K562 (cell line): ENCODE results near the gene PIGB. TPM values are rescaled to one million over a fixed set of nuclear protein-coding genes. Genes with fewer than 3 reads are reported as not detected.

Experiments used
- ATAC-seq: fragments of 200-7000 bp; cut with Tn5 transposase; 3 replicates; pipeline ENCODE4 v1.9.1; 2020; ENCODE audit warnings: moderate library complexity
- BruUV-seq: library from RNA; stranded (reverse); fragments of 400-500 nt; replicated peaks from 2 replicates; lab custom pipeline; 2021; lab: Mats Ljungman, UMichigan
- CTCF ChIA-PET: fragments of 300-600 bp; formaldehyde crosslinking; extraction: SDS; loops from one replicate; lab custom pipeline; 2021; ENCODE audit warnings: low intra/inter-chr PET ratio; lab: Yijun Ruan, JAX
- POLR2A ChIA-PET: fragments of 300-600, 350-650 bp; sonication (Branson Sonifier 250); formaldehyde crosslinking; extraction: SDS; loops from one replicate; lab custom pipeline; 2021; ENCODE audit warnings: antibody characterized with exemption, inconsistent platforms; lab: Yijun Ruan, JAX
- DNase-seq, 4 experiments: peaks; one replicate each; pipeline versions ENCODE4 v3.0.0 to v3.0.0-alpha.2; 2011 to 2018; ENCODE audit warnings: low spot score in 3 of 4, mixed read lengths in 3 of 4; ENCODE audit errors: extremely low read depth in 1 of 4
- FAIRE-seq: peaks from 2 replicates; lab custom pipeline; 2011; peaks lifted over from hg19 to GRCh38; lab: Jason Lieb, UNC
- H2AFZ ChIP-seq: 2 replicates; pipeline ENCODE4 v1.6.0; 2011; ENCODE audit warnings: low read depth, low read length, control low read depth, inconsistent platforms
- H3K27ac ChIP-seq: fragments of 200-600 bp; 3 replicates; pipeline ENCODE4 v1.8.0; 2011; ENCODE audit warnings: low read depth, mild to moderate bottlenecking, control low read depth, inconsistent platforms, low read length, moderate library complexity, mixed read lengths; ENCODE audit errors: extremely low read depth
- H3K27me3 ChIP-seq, 2 experiments: fragments of 300-600 bp in 1 of 2; 2 replicates in 1 of 2; 3 replicates in 1 of 2; pipeline versions ENCODE4 v1.6.0 to v1.8.0; 2011; ENCODE audit warnings: inconsistent platforms in 2 of 2, low read length in 2 of 2, mild to moderate bottlenecking in 1 of 2, mixed read lengths in 1 of 2, moderate library complexity in 1 of 2; ENCODE audit not compliant: control insufficient read depth in 2 of 2, insufficient read depth in 2 of 2
- H3K36me3 ChIP-seq: fragments of 300-600 bp; 3 replicates; pipeline ENCODE4 v1.8.0; 2011; ENCODE audit warnings: mild to moderate bottlenecking, low read length, inconsistent platforms; ENCODE audit not compliant: control insufficient read depth, insufficient read depth
- H3K4me1 ChIP-seq, 2 experiments: fragments of 200-600 bp in 1 of 2; replicated peaks in 1 of 2; 2 replicates in 1 of 2; 3 replicates in 1 of 2; pipeline versions ENCODE4 v1.5.1 to v1.8.0; 2011; ENCODE audit warnings: inconsistent platforms in 2 of 2, low read length in 2 of 2, mild to moderate bottlenecking in 1 of 2, mixed read lengths in 1 of 2, moderate library complexity in 1 of 2; ENCODE audit not compliant: control insufficient read depth in 2 of 2, insufficient read depth in 2 of 2
- H3K4me2 ChIP-seq: 2 replicates; pipeline ENCODE4 v1.6.1; 2011; ENCODE audit warnings: low read length, control low read depth, inconsistent platforms, mixed read lengths; ENCODE audit not compliant: insufficient read depth
- H3K4me3 ChIP-seq: fragments of 200-600 bp; sonication (generic), shearing (Covaris generic); 2 replicates; pipeline ENCODE4 v1.5.1; 2016; ENCODE audit warnings: control low read depth, inconsistent platforms
- H3K79me2 ChIP-seq: fragments of 200-600 bp; 3 replicates; pipeline ENCODE4 v1.8.0; 2011; ENCODE audit warnings: low read length, inconsistent platforms; ENCODE audit not compliant: control insufficient read depth, insufficient read depth
- H3K9ac ChIP-seq, 2 experiments: 2 replicates each; pipeline versions ENCODE4 v1.6.0 to v1.6.1; 2011; ENCODE audit warnings: low read depth in 2 of 2, low read length in 2 of 2, control low read depth in 1 of 2, inconsistent platforms in 1 of 2, mild to moderate bottlenecking in 1 of 2, mixed read lengths in 1 of 2; ENCODE audit not compliant: insufficient read depth in 1 of 2
- H3K9me1 ChIP-seq: one replicate; pipeline ENCODE4 v1.6.0; 2011; ENCODE audit warnings: inconsistent platforms, mild to moderate bottlenecking, low read length, moderate library complexity; ENCODE audit not compliant: control insufficient read depth, insufficient read depth
- H3K9me3 ChIP-seq: replicated peaks from 2 replicates; pipeline ENCODE4 v1.5.1; 2011; ENCODE audit warnings: low read depth, low read length, inconsistent platforms; ENCODE audit not compliant: control insufficient read depth, insufficient read depth
- H4K20me1 ChIP-seq: replicated peaks from 2 replicates; pipeline ENCODE4 v1.6.1; 2011; ENCODE audit warnings: low read length, inconsistent platforms, mixed read lengths; ENCODE audit not compliant: control insufficient read depth, insufficient read depth
- BRD9 ChIP-seq: fragments of 450-650 bp; IDR thresholded peaks from 2 replicates; pipeline ENCODE4 v1.6.1; 2018; ENCODE audit warnings: low read depth; ENCODE audit not compliant: partially characterized antibody
- HDAC8 ChIP-seq: fragments of 450-650 bp; IDR thresholded peaks from 2 replicates; pipeline ENCODE4 v1.6.1; 2016; ENCODE audit warnings: mild to moderate bottlenecking, missing genetic modification characterization, moderate library complexity, missing compliant biosample characterization
- MAFF ChIP-seq: IDR thresholded peaks from 2 replicates; pipeline ENCODE4 v1.6.1; 2012; ENCODE audit warnings: low read length, improper control_type of control experiment
- TOE1 ChIP-seq, 2 experiments: fragments of 450-650 bp in 1 of 2; sonication (generic) in 1 of 2; formaldehyde crosslinking in 1 of 2; IDR thresholded peaks; 2 replicates each; pipeline versions ENCODE4 v1.7.1 to v1.8.0; 2016 to 2022; ENCODE audit warnings: borderline replicate concordance in 2 of 2, mild to moderate bottlenecking in 2 of 2, antibody characterized with exemption in 1 of 2, inconsistent platforms in 1 of 2, low read depth in 1 of 2, missing genetic modification reagents in 1 of 2, moderate library complexity in 1 of 2
- WGBS: fragments of 100-300 bp; shearing (Covaris generic); methylation state at CpG from one replicate; pipeline ENCODE4 v1.1.6; 2016; ENCODE audit warnings: low coverage, mixed read lengths; ENCODE audit not compliant: insufficient coverage; ENCODE audit errors: missing lambda C conversion rate; 5-methylcytosine and 5-hydroxymethylcytosine counted together
- in situ Hi-C: fragments of 300-500 bp; cut with MboI; formaldehyde crosslinking; loops from 4 replicates; pipeline ENCODE4 v1.15.0; 2018; ENCODE audit warnings: inconsistent platforms, mixed read lengths
- intact Hi-C: fragments of 100-400 bp; cut with micrococcal nuclease; formaldehyde crosslinking; loops from 2 replicates; pipeline ENCODE4 v1.14.2; 2022
- polyA plus RNA-seq, 8 experiments: library from polyadenylated mRNA; depleted of rRNA in 4 of 8; stranded (reverse) in 5 of 8; unstranded in 3 of 8; fragments of >200 nt; fragmentation: Nextera tagmentation in 2 of 8; fragmentation: Illumina TruSeq in 1 of 8; extraction: Ambion mirVana in 2 of 8; extraction: Trizol in 1 of 8; gene quantifications; 2 replicates each; pipeline versions ENCODE4 v1.2.1 to v1.2.3, GENCODE V29; 2011 to 2014; ENCODE audit warnings: inconsistent platforms in 1 of 8, missing spikeins in 1 of 8
- total RNA-seq, 7 experiments: library from RNA; depleted of rRNA in 6 of 7; stranded (reverse); fragments of >200 nt in 6 of 7; fragmentation: Illumina TruSeq in 2 of 7; extraction: Trizol in 2 of 7; gene quantifications; 2 replicates each; pipeline versions ENCODE4 v1.2.1 to v1.2.3, GENCODE V29; 2011 to 2021; ENCODE audit warnings: low replicate concordance in 1 of 7
- TF ChIP-seq, protein P1 (sequence below): IDR thresholded peaks from 2 replicates; pipeline ENCODE4 v1.6.1; 2011; ENCODE audit not compliant: insufficient read length; ENCODE audit errors: extremely low read depth

The PIGB gene
- total and polyA plus RNA-seq, 9 of the 15 experiments (the other 6 are each of a cell fraction or from before 2014, with no cell fraction given), result 9.9 to 32.3 (median 18.2) TPM

DNA sequence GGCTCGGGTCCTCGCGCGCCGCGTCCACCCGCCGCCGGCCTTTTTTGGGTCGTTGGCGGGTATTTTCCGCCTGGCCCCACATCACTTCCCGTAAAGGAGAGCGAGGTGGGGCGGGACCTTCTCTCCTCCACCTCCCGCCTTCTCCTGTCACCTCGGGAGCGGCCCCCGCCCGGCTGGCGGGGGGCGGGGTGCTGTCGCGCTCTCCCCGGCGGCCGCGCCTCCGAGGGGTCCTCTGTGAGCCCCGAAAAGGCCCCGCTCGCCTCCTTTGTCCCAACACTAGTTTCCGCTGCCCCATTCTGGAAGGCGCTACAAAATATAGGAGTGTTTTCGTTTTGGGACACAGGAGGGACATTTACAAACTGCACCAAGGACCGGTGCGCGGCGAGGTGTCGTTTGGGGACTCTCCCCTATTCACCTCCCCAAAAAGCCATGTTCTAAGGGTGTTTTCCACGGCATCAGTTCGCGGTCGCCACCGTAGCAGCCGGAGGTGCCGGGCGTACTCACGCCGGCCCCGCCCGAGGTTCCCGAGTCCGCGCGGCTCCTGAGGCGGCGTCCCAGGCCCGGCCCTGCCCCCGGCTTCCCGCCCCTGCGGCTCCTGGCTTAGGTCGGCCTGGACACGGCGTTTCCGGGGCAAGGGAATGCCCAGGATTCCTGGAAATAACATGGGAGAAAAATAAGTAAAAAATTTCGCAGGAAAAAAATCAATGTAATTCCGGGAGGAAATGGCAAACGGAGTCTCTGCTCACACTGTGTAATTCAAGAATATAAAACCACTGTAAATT, 29.1 kb upstream of the PIGB start, which contains the start of gene RAB27A (continued):
- TF ChIP-seq TOE1 (IDR thresholded peaks at IDR 0.05; ENCODE audit: borderline replicate concordance), result peak; percentile 11; the same call in 1 of the 2 replicates
- no peak for TF ChIP-seq TOE1 (CRISPR knock-in tag; IDR thresholded peaks at IDR 0.05; ENCODE audit: borderline replicate concordance, low read depth)
- peak; percentile 90 for TF ChIP-seq BRD9
- TF ChIP-seq, all 486 proteins: peak for 73

DNA sequence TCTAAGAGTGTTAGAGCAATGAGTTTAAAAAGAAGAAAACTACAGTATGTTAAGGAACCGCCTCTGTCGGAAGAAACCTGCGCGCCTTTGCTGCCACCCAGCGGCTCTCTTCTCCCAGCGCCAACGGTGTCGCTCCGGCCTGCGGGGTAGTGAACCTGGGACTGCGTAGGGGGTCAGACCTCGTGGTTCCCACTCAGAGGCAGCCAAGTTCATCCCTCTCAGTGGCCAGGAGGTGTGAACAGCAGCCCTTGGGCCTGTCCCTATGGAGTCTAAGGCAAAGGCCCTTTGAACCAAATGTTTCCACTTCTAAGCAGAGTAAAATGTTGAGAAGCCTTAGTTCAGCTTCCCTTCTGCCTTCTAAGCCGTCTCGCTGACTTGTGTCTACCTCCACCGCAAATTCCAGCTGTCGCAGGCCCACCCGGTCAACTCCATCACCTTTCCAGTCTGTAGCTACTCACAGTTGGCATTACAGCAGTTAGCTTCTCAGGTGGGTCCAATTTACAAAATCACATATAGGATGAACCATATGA, 28.4 kb upstream of the PIGB start:
- H3K4me2 ChIP-seq, result peak overlapping the region; percentile 85
- no peaks in the 10 kb centered on the region for H3K9me3 ChIP-seq
- H3K9me1 ChIP-seq, result no peaks in the 10 kb centered on the region
- peak overlapping the region; percentile 73 to 82 for H3K9ac ChIP-seq
- peaks cover 18 to 22% of the 10 kb centered on the region in 2 experiments for H3K4me1 ChIP-seq
- ATAC-seq (peak; percentile 76), DNase-seq (peak; percentile 71 to 91 (median 77)), FAIRE-seq (peak; percentile 86)
- H3K79me2 ChIP-seq, result peaks cover 44% of the 10 kb centered on the region
- in situ Hi-C loops, result no loop called here
- POLR2A ChIA-PET, result interaction anchor here (0.7 kb wide), 1 partner anchor 741 kb away, joined by 3 read pairs; no protein-coding TSS in a partner anchor
- BruUV-seq, result no TSS peak
- 16% methylated on average over 16 of the region's 17 CpGs for WGBS
- CTCF ChIA-PET, result interaction anchor here (0.9 to 3.3 kb wide), 4 partner anchors 70 to 146 kb away, joined by 3 to 36 read pairs (median 8); partner anchors contain the start of gene RSL24D1
- peak overlapping the region; percentile 98 for H2AFZ ChIP-seq
- H3K27ac ChIP-seq, result peak overlapping the region; percentile 94
- intact Hi-C loops, result loop anchor here (1.0 to 10.0 kb wide), 5 partner anchors 73 to 354 kb away; no protein-coding TSS in a partner anchor
- H3K27me3 ChIP-seq, result no peaks in the 10 kb centered on the region
- peaks cover 13% of the 10 kb centered on the region for H3K36me3 ChIP-seq
- H3K4me3 ChIP-seq, result peak overlapping the region; percentile 88
- H4K20me1 ChIP-seq, result no peaks in the 10 kb centered on the region
- TF ChIP-seq, protein P1, sequence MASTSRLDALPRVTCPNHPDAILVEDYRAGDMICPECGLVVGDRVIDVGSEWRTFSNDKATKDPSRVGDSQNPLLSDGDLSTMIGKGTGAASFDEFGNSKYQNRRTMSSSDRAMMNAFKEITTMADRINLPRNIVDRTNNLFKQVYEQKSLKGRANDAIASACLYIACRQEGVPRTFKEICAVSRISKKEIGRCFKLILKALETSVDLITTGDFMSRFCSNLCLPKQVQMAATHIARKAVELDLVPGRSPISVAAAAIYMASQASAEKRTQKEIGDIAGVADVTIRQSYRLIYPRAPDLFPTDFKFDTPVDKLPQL, result no peak
- TF ChIP-seq MAFF, result no peak
- no peak for TF ChIP-seq HDAC8 (tag)
